ENCODE data around the gene AIF1. TPM values are rescaled to one million over a fixed set of nuclear protein-coding genes. Genes with fewer than 3 reads are reported as not detected.

Gene AIF1
- total RNA-seq, 2 experiments from 2014 or later = 16.3 to 22.0 TPM

GRCh38 chr6:31659649-31660380, 44.8 kb downstream of the AIF1 start:
- ChIA-PET POLR2A (interaction anchor here (0.9 to 1.5 kb wide), 3 partner anchors 109 to 298 kb away, joined by 4 read pairs; partner anchors contain the start of gene LSM2), CTCF (ENCODE audit: unreplicated experiment) (no interaction called here)
- Histone ChIP-seq H2AFZ (ENCODE audit: low read length) (peak overlapping the region; percentile 3; the same call in 1 of the 2 replicates), H3K4me2 (ENCODE audit: low read length) (peak overlapping the region; percentile 97), H3K9me2 (ENCODE audit: insufficient read depth, low read length) (no peaks in the 10 kb centered on the region), H3K4me3 (ENCODE audit: low read depth, low read length, poor library complexity, severe bottlenecking) (peak overlapping the region; percentile 75), H3K79me2 (ENCODE audit: insufficient read depth, low read depth, low read length) (peaks cover 33% of the 10 kb centered on the region), H3K4me1 (ENCODE audit: insufficient read depth, low read length, poor library complexity, severe bottlenecking) (peaks cover 55% of the 10 kb centered on the region), H3K36me3 (ENCODE audit: insufficient read depth, low read length) (peaks cover 34% of the 10 kb centered on the region), H4K20me1 (ENCODE audit: insufficient read depth, low read length) (no peaks in the 10 kb centered on the region), H3K9me3 (ENCODE audit: low read length) (no peaks in the 10 kb centered on the region), H3K27ac (ENCODE audit: low read depth, low read length, poor library complexity, severe bottlenecking) (peak overlapping the region; percentile 43)
- no peak for TF ChIP-seq EZH2phosphoT487 (IDR thresholded peaks at IDR 0.05; ENCODE audit: borderline replicate concordance, low read depth, low read length)
- no peak for TF ChIP-seq CTCF (conservative IDR thresholded peaks at IDR 0.05; ENCODE audit: low read length)
- DNase-seq (ENCODE audit: low spot score) = peak; percentile 49
- intact Hi-C loops (cut with micrococcal nuclease; ENCODE audit: unreplicated experiment) = no loop called here
- no TSS peak for BruUV-seq (replicated peaks)

DNA sequence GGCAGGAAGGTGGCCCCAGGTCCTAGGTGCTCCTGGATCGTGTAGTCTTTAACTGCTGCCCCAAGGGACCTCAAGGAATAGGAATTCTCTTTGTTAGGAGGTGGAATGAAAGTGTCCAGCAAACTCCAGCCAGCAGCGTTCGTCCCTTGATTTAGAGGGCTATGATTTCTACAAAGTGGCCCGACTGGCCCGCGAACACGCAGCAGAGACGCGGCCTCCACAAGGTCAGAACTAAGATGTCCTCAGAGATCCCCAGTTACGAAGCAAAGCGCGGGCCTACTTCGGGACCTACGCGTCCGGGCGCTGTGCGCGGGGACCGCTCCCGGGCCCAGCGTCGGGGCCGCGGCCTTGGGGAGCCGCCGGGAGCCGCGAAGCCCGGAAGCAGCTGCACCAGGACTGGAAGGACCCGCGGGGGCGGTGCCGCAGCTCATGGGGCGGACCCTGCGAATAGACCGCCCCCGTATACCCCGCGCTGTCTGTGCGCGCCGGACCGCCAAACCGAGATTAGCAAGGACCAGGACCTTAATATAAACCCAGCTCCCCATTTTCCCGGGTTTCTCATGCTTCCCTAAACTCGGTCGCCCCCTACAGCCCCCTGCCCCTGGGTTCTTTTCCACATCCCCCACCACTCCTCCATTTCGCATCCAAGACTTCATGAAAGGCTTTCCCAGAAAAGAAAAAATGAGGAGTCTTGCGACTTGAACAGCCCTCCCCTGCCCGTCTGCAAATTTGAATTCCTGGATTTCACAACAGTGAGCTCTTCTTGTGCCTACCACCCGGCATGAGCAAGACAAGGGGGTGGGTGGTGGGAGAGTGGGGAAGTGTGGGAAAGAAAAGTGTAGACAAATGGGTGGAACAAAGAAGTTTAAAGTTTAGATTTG, 45.6 kb downstream of the AIF1 start, which contains the start of gene C6orf47:
Gene C6orf47, minus strand, starts transcription at position 398 of the 881 bp plus-strand sequence. CDS start 831 bp downstream, outside the sequence.
- Histone ChIP-seq H3K79me2 (ENCODE audit: insufficient read depth, low read depth, low read length) (peaks cover 33% of the 10 kb centered on the region), H2AFZ (ENCODE audit: low read length) (peak within 1 kb of the TSS; percentile 3; the same call in 1 of the 2 replicates), H3K9me3 (ENCODE audit: low read length) (no peaks in the 10 kb centered on the region), H3K4me3 (ENCODE audit: low read depth, low read length, poor library complexity, severe bottlenecking) (peak within 1 kb of the TSS; percentile 75), H3K4me1 (ENCODE audit: insufficient read depth, low read length, poor library complexity, severe bottlenecking) (peaks cover 55% of the 10 kb centered on the region), H4K20me1 (ENCODE audit: insufficient read depth, low read length) (no peaks in the 10 kb centered on the region), H3K36me3 (ENCODE audit: insufficient read depth, low read length) (peaks cover 34% of the 10 kb centered on the region), H3K9me2 (ENCODE audit: insufficient read depth, low read length) (no peaks in the 10 kb centered on the region), H3K27ac (ENCODE audit: low read depth, low read length, poor library complexity, severe bottlenecking) (peak within 1 kb of the TSS; percentile 43), H3K4me2 (ENCODE audit: low read length) (peak within 1 kb of the TSS; percentile 97)
- POLR2A ChIA-PET = interaction anchor here (0.6 to 1.9 kb wide), 7 partner anchors 8 to 298 kb away, joined by 3 to 8 read pairs (median 4); partner anchors contain the start of genes BAG6 and LSM2
- CTCF ChIA-PET (ENCODE audit: unreplicated experiment) = no interaction called here
- DNase-seq (ENCODE audit: low spot score) = peak; percentile 86
- intact Hi-C loops (cut with micrococcal nuclease; ENCODE audit: unreplicated experiment) = no loop called here
- no TSS peak for BruUV-seq (replicated peaks)
- TF ChIP-seq EZH2phosphoT487 (IDR thresholded peaks at IDR 0.05; ENCODE audit: borderline replicate concordance, low read depth, low read length) = no peak
- no peak for TF ChIP-seq CTCF (conservative IDR thresholded peaks at IDR 0.05; ENCODE audit: low read length)

Data from OCI-LY7 (cell line).